Esophagus mucosa (tissue), 1 donor: ENCODE results near the gene MESP2. TPM values are rescaled to one million over a fixed set of nuclear protein-coding genes. Genes with fewer than 3 reads are reported as not detected.

Experiments used
- ATAC-seq: fragments of 200-7000 bp; cut with Tn5 transposase; one replicate; pipeline ENCODE4 v1.9.1; 2020
- total RNA-seq: library from RNA; stranded (reverse); gene quantifications from one replicate; pipeline ENCODE4 v1.2.4, GENCODE V29; 2023
- donor health status: DM: yes; HTN: yes; CAD: no.

The MESP2 gene
- total RNA-seq, 1 donor from 2014 or later: 0.40 TPM

DNA sequence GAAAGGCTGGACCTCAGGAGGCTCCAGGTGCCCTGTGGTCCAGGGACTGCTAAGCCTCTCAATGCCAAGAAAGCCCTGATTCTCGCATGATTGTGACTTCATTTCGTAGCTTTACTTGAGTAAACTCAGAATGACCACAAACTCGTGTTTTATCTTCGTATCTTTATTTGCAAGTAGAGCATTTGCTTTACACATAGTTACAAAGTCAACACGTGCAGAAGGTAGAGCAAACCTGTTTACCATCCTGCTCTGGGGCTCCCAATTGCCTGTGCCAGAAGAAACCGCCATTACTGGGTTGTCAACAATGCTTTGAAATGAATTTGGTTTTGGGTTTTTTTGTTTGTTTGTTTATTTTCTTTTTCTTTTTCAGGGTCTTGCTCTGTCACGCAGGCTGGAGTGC, 19.2 kb upstream of the MESP2 start:
- no peak for ATAC-seq

DNA sequence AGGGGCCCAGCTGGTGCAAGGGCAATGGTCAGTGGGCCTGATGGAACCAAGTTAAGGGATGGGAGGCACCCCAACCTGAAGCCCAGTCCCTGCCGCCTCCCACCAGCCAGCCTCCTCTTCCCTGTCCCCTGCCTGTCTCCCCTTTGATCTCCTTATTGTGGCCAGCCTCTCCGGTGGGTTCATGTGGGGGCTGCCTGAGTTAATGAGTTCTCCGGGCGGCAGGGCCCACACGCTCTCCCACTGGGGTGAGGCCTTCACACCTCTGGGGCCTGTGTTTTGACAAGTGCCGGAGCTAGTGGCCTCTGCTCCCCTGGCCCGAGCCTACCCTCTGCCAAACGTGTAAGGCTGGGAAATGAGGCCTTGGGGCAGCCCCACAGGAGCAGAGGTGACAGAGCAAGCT, 17.8 kb upstream of the MESP2 start:
- no peak for ATAC-seq

- ATAC-seq: no peak
Observed at GRCh38 chr15:89758981-89759380, 17.2 kb upstream of the MESP2 start.

DNA sequence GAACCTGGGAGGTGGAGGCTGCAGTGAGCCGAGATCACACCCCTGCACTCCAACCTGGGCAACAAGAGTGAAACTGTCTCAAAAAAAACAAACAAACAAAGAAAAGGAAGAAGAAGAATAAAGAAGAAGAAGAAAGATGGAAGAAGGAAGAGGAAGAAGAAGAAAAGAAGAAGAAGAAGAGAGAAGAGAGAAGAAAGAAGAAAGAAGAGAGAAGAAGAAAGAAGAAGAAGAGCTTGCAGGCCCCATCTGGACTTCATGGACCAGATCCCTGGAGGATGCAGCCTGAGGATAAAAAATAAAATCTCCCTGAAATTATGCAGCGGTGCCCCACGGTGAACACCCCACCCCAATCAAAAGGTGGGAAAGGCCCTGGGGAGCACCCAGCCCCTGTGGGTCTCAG, 16.3 kb upstream of the MESP2 start:
- ATAC-seq: no peak

DNA sequence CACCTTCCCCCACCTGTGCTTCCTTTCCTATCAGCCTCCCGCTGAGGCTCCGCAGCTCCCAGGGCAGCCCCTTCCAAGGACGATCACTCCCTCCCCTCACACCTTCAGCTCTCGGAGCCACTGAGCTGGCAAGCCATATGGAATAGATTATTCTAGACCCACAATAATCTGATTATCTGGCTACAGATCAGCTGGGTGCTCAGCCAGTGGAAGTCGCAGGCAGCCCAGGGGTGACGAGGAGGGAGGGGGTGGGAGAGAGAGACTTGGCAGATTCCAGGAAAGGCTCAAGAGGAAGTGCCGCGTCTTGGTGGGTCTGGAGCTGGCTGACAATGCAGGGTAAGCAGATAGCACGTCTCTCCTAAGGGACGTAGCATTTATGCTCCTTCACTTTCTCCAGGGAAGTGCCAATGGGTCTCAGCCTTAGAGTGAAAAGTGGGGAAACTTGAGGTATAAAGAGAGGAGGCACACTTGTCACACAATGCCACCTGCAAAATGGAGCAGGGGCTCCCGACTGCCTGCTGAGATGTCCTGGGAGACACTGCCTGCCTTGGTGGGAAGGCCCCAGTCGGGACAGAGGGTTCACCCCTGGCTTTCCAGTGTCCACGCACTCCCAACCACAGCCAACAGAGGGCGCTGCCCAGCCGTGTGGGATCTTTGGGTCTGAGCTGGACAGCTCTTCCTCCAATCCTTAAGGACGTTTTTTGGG, 15.7 kb upstream of the MESP2 start:
- peak; percentile 88 for ATAC-seq

DNA sequence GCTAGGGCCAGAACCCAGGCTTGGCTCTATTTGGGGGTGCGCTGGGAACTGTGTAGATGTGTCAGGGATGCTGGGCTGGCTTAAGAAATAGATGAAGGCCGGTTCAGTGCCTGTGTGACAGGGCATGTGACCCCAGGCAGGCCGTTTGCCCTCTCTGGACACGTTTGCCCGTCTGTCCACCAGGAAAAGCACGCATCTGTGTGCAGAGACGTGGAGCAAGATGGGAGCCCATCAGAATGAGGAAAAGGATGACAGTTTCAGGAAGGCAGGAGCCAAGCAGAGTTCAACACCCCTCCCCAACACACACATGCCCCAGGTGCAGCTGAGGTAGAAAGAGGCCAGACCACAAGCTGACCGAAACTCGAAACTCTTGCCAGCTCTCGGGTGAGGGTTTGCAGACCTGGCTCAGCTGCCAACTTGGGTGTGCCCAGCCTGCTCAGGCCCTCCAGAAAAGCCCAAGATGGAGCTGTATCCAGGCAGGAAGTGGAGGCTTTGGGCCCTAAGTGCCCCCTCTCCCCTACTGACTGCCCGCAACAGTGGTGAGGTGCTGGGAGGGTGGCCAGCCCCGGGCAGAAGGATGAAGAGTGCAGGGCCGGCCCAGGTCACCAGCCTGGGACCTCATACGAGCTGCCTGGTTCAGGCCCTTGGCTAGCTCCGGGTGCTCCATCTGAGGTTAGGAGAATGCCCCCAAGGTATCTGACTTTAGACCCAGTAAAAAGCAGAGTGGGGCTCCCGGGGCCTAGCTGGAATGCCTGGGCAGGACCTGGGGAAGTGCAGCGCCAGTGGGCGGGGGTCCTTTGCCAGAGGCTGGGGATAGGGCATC, 14.9 kb upstream of the MESP2 start:
- ATAC-seq: peak; percentile 28

DNA sequence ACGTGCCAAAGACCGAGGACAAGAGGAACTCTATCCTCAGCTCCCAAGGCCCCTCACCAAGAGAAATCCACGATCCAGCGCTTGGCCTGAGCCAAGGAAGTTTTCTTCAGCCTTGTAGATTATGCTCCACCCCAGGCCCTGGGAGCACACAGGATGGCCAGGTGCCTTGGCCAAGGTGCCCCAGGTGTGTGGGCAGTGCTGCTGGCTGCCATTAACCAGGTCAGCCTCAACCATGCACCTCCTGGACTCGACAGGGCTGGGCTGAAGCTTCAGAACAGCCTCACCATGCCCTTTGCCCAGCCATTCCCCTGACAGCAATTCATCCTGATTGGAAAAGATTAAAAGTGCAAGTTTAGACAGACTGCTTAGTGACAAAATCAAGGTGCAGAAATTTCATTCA, 14.2 kb upstream of the MESP2 start:
- ATAC-seq: no peak

- ATAC-seq: no peak
Observed at GRCh38 chr15:89765694-89766093, 10.4 kb upstream of the MESP2 start.

- peak; percentile 17 for ATAC-seq
Observed at GRCh38 chr15:89766357-89767311, 9.5 kb upstream of the MESP2 start.

GRCh38 chr15:89767411-89767915, 8.7 kb upstream of the MESP2 start:
- ATAC-seq: no peak

DNA sequence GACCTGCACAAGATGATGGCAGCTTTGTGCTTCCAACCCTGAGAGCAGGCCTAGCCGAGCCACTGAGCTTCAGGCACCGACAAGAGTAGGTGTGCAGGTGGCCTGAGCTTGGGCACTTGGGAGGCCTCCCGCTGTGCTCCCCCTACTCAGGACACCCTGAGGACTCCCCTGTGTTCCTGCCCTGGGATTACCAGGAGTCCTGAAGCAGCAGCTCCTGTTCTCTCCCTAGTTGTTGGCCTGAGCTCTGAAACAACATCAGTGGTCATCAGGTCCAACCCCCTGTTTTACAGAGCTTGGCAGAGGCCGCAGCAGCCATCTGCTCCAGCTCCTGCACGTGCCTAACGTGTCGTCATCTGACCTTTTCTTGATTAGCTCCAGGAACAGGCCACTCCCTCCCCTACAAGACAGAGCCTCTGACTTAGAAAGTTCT, 8.0 kb upstream of the MESP2 start:
- no peak for ATAC-seq

GRCh38 chr15:89769366-89769765, 6.8 kb upstream of the MESP2 start:
- no peak for ATAC-seq

- ATAC-seq: no peak
Observed at GRCh38 chr15:89770041-89770440, 6.1 kb upstream of the MESP2 start.

DNA sequence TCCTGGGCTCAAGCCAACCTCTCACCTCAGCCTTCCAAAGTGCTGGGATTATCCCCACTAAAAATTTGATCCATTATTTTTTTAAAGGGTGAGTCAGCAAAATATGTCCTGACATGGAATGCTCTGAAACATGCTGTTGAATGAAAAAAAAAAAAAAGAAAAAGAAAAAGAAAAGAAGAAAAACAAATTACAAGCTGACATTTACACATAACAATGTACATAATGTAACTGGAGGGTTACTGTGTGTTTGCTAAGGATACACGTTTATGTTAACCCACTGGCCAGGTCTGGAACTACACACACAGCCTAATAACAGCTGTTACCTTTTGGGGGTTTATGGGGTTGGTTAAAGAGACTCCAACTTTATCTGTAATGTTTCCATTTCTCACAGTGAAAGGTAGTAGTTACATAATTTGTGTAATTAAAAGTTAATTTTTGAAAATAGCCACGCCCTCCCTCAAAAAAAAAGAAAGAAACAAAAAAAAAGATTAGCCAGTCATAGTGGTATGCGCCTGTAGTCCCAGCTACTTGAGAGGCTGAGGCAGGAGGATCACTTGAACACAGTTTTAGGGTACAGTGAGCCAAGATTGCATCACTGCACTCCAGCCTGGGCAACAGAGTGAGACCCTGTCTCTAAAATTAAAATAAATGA, 3.1 kb upstream of the MESP2 start:
- peak; percentile 15 for ATAC-seq

DNA sequence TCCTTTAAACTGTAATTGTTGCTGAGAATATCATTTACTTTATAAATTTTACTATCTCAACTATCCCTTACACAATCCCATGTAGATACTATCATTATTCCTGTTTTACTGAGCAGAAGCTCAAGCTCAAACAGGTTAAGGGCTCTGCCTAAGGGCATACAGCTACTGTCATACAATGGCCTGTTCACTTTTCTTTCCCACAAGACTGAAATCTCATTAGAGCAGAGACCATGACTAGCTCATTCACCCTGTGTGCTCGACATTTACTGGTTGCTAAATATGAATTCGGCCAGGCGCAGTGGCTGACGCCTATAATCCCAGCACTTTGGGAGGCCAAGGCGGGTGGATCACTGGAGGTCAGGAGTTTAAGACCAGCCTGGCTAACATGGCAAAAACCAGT, 1.6 kb upstream of the MESP2 start:
- peak; percentile 86 for ATAC-seq

DNA sequence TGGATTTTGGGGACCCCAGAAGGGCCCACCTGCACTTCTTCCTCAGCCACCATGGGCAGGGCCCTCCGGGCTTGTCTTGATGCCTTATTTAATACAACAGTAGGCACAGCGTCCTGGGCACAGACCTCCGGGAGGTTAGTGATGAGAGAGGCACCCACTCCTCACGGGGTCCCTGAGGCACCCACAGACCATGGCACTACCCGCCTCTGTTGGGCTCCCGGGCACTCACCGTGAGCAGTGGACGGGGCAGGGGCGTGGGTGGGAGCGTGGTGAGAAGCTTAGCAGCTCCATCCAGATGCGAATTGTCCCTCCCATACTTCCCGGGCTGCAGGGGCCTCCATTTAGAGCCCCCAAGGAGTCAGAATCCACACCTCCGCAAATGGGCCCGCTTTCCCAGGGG, 317 bp upstream of the MESP2 start:
- ATAC-seq: no peak

GRCh38 chr15:89777073-89777751, 1.1 kb downstream of the MESP2 start:
- ATAC-seq: no peak

DNA sequence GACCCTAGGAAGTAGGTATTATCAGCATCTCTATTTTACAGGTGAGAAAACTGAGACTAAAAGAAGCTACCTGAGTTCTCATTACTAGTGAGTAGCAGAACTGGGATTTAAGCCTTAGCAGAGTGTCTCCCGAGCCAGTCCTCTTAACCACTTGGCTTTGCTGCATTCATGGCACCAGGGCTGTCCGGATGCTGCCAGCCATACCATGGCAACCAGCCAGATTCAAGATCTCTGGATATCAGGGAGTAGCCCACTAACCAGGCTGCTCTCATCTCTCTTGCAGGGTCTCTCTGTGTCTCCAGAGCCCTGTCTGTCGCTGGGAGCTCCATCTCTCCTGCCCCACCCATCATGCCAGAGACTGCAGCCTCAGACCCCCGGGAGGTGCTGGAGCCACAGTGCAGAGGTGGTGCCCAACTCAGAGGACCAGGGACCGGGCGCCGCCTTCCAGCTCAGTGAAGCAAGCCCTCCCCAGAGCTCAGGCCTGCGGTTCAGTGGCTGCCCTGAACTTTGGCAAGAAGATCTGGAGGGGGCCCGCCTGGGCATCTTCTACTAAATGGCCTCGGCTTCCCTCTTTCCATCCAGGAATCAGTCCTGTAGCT, 1.7 kb downstream of the MESP2 start:
- no peak for ATAC-seq

DNA sequence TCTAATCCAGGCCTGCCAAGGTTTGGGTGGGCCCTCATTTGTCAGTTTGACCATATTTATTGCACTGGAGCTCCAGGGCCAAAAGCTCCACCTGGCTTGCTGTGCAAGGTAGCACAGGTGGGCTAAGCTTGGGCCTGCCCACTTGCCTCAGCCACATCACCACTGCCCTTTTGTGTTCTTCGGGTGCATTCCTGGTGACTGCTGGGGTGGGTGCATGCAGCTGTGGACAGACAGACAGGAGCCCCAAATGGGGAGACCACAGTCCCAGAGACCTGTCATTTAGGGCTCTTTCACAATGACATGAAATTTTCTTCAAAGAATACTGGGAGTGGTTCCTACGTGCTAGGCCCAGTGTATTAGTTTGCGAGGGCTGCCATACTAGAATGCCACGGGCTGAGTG, 2.7 kb downstream of the MESP2 start:
- ATAC-seq: no peak

DNA sequence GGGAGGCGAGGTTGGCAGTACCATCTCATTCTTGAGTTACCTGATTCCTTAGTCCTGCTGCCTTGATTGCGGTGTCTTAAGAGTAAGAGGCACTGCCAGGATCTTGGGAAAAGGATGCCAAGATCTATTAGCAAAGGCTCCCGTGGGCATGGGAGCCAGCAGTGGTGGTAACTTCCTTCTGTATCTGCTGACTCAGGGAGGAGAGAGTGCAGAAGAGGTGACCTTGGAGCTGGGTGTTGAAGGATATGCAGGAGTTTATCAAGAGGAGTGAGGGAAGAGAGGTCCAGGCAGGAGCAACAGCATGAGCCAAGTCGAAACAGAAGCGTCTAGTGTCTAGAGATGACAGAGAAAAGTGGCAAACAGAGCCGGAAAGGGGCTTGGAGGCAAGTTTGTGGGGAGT, 4.5 kb downstream of the MESP2 start:
- ATAC-seq: no peak

- ATAC-seq: peak; percentile 74
Observed at GRCh38 chr15:89781055-89781454, 4.9 kb downstream of the MESP2 start.
